CD4-positive, alpha-beta T cell treated with Interferon alpha-2 for 1 hour (primary cell): ENCODE data around the gene TENM3.

Source experiments
- DNase-seq, 2 donors: peaks; one replicate each; pipeline ENCODE4 v3.0.0-alpha.2; 2020 to 2022

Gene TENM3

DNA sequence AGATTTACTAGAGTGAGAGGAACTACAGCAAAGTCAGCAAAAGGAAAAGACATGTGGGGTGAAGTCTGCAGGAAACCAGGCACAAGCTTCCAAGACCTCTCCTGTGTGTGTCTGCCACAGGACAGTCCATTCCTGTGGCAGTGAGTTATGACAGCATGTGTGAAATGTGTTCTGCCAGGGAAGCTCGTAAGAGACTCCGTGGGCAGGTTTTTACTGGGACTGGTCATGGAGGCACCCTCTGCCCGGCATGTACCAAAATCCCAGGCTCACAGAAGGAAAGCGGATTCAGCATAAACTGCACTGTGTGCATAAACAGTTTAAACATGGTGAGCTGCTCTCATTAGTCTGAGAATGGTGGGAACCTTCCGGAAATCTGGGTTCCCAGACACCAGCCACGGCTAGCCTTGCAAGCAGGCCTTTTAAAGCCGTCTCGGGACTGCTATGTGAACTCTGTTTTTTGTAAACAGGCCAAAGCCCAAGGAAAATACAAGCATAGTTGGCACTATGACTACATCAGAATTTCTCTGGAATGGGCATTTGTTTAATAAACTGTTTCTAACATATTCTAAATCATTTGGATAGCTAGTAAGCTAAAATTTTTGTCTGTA is 288.5 kb downstream of the TENM3 start:
- no peak for DNase-seq

GRCh38 chr4:182532441-182532840 is 289.2 kb downstream of the TENM3 start:
- no peak for DNase-seq

DNA sequence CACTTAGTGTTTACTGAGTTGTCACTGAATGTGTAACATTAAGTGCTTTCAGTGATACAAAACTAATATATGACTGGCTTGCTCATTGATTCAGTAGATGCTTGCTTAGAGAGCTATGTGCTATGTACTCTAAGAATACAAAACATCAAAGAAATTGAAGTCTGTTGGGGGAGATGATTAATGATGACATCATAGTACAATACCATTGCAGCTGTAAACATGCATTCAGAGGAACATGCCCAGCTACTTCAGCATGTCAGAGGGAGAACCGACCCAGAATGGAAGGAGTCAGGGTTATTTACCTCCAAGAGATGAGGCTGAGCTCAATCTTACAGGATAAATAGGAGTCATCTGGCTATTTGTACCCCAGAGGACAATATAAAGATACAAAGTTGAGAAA is 290.8 kb downstream of the TENM3 start:
- DNase-seq, result no peak

- no peak for DNase-seq
Observed at GRCh38 chr4:182536221-182536811, 293.1 kb downstream of the TENM3 start.

GRCh38 chr4:182537031-182537795 is 294.0 kb downstream of the TENM3 start:
- DNase-seq, result no peak

GRCh38 chr4:182538031-182538430 is 294.8 kb downstream of the TENM3 start:
- no peak for DNase-seq

GRCh38 chr4:182540496-182540895 is 297.3 kb downstream of the TENM3 start:
- no peak for DNase-seq

- DNase-seq, result no peak
Observed at GRCh38 chr4:182547435-182547834, 304.2 kb downstream of the TENM3 start.

- DNase-seq, result no peak
Observed at GRCh38 chr4:182548156-182548555, 305.0 kb downstream of the TENM3 start.

GRCh38 chr4:182549356-182549755 is 306.2 kb downstream of the TENM3 start:
- DNase-seq, result no peak

GRCh38 chr4:182552948-182553347 is 309.7 kb downstream of the TENM3 start:
- no peak for DNase-seq

DNA sequence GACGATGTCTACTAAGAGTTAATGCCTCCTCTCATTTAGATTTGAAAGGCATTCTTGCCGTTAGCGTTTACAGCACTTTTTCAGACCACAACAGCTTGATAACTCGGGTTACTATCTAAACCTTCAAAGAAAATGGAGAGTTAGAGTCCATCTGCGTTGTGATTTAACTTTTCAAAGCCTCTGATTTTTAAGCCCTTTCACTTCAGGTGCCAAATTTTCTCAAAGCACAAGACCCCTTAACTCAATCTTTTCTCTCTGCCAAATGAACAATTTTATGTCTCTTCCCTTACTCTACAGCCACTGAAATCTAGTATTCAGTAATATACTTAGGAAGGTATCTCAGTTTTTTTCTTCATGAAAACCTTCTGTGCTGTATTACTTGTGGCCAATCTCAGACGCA is 310.5 kb downstream of the TENM3 start:
- DNase-seq, result no peak

- no peak for DNase-seq
Observed at GRCh38 chr4:182554736-182555135, 311.5 kb downstream of the TENM3 start.

- no peak for DNase-seq
Observed at GRCh38 chr4:182555997-182556418, 312.8 kb downstream of the TENM3 start.

- no peak for DNase-seq
Observed at GRCh38 chr4:182556580-182556979, 313.4 kb downstream of the TENM3 start.

DNA sequence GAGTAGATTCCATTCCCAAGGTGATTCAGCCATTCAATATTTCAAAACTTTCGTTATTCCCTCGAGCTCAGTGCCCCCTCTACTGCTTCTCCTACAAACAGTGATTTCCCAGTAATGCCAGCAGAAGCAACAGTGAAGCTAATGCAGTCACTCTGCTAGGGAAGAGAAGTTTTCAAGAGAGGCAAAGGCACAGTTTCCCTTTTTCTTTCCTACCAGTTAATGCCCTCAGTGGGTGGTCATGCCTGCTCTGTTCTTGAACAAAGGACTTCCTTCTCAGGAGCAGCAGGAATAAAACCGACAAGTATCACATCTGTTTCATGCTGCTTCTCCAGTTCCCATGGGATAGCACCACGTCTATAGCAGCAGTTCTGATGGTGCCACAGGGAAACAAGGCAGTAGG is 317.2 kb downstream of the TENM3 start:
- no peak for DNase-seq

DNA sequence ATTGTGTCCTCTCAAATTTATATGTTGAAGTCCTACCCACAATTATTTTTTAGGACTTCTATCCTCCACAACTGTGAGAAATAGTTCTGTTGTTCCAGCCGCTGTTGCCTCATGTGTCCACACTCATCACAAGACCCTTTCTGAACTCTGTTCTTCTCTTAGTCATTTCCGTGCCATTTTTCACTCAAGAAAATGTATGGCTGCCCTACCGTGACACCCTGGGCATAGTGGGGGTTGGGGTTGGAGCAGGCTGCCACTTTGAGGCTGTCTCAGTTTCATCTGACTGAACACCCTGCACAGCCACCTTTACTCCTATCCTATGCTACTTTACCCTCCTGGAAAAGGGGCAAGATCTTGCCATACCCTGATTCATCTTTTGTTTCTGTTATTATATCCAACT is 319.1 kb downstream of the TENM3 start:
- no peak for DNase-seq

DNA sequence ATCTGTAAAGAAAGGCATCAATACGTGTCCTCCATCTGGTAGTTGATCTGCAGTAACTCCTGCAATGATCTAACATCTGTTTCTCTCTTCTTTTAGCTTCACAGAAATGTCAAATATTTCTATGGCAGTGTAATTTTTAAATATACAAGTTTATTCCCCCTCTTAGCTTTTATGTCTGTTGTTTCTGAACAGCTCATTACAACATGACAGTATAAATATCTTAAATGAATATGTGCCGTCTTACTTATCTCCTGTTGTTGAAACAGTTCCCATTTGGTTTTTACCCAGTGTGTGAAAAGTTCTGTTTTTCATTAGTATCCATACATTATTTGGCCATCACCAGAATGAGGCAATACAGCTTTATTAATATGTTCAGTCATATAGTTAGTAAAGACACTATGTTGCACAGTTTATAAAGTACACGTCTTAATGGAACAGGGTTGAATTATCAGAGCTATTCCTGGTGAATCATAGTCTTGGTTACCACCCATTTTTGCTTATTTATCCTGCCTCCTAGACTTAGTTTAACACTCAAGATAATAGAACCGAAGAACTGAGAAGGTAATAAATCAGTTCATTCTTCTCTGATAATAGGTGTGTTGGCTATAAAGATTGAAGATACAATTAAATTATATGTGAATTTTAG is 321.6 kb downstream of the TENM3 start:
- no peak for DNase-seq

GRCh38 chr4:182567119-182567518 is 323.9 kb downstream of the TENM3 start:
- DNase-seq, result no peak

- DNase-seq, result no peak
Observed at GRCh38 chr4:182569561-182569960, 326.4 kb downstream of the TENM3 start.

- no peak for DNase-seq
Observed at GRCh38 chr4:182574706-182575105, 331.5 kb downstream of the TENM3 start.

GRCh38 chr4:182575225-182575624 is 332.0 kb downstream of the TENM3 start:
- no peak for DNase-seq

GRCh38 chr4:182576601-182577289 is 333.5 kb downstream of the TENM3 start:
- no peak for DNase-seq
